Activated B cell treated with CpG ODN at 0.5 μM for 24 hours (primary cell): ENCODE results near the gene AP1M1. TPM values are rescaled to one million over a fixed set of nuclear protein-coding genes. Genes with fewer than 3 reads are reported as not detected.
A peak's percentile ranks its signal among the peaks of the same experiment; 100 is the strongest.

Experiments used
- ATAC-seq: fragments of 200-7000 bp; cut with Tn5 transposase; one replicate; pipeline ENCODE4 v1.10.0; 2021; ENCODE audit warnings: low read depth, mild to moderate bottlenecking, moderate library complexity
- CTCF ChIA-PET: fragments of 350-600 bp; sonication (Branson Sonifier 250); formaldehyde crosslinking; loops from one replicate; lab custom pipeline; 2021; ENCODE audit warnings: antibody characterized with exemption; lab: Charles Lee
- POLR2A ChIA-PET: fragments of 350-600 bp; sonication (Branson Sonifier 250); formaldehyde crosslinking; loops from one replicate; lab custom pipeline; 2021; ENCODE audit warnings: antibody characterized with exemption; lab: Charles Lee
- DNase-seq: peaks from one replicate; pipeline ENCODE4 v3.0.0; 2022
- H3K27ac Mint-ChIP-seq: one replicate; pipeline ENCODE4 v1.8.0; 2020; ENCODE audit warnings: mixed read lengths
- H3K27me3 Mint-ChIP-seq: one replicate; pipeline ENCODE4 v1.8.0; 2021; ENCODE audit warnings: mixed read lengths
- H3K36me3 Mint-ChIP-seq: one replicate; pipeline ENCODE4 v1.8.0; 2021; ENCODE audit warnings: low read depth, mixed read lengths
- H3K4me1 Mint-ChIP-seq: one replicate; pipeline ENCODE4 v1.8.0; 2021; ENCODE audit warnings: mixed read lengths
- H3K4me3 Mint-ChIP-seq: one replicate; pipeline ENCODE4 v1.8.0; 2020; ENCODE audit warnings: mild to moderate bottlenecking, mixed read lengths
- H3K9me3 Mint-ChIP-seq: one replicate; pipeline ENCODE4 v1.8.0; 2020; ENCODE audit warnings: mixed read lengths
- intact Hi-C: fragments of 100-400 bp; cut with micrococcal nuclease; formaldehyde crosslinking; loops from one replicate; pipeline ENCODE4 v1.15.1; 2024
- total RNA-seq: library from RNA; stranded (reverse); gene quantifications from 2 replicates; pipeline ENCODE4 v1.2.3, GENCODE V29; 2022
- TF ChIP-seq, protein P1 (sequence below): fragments of 200-600 bp; IDR thresholded peaks from one replicate; pipeline ENCODE4 v1.8.0; 2022; ENCODE audit warnings: antibody characterized with exemption, mild to moderate bottlenecking

AP1M1 gene
- total RNA-seq, 1 donor from 2014 or later = 87.5 TPM

DNA sequence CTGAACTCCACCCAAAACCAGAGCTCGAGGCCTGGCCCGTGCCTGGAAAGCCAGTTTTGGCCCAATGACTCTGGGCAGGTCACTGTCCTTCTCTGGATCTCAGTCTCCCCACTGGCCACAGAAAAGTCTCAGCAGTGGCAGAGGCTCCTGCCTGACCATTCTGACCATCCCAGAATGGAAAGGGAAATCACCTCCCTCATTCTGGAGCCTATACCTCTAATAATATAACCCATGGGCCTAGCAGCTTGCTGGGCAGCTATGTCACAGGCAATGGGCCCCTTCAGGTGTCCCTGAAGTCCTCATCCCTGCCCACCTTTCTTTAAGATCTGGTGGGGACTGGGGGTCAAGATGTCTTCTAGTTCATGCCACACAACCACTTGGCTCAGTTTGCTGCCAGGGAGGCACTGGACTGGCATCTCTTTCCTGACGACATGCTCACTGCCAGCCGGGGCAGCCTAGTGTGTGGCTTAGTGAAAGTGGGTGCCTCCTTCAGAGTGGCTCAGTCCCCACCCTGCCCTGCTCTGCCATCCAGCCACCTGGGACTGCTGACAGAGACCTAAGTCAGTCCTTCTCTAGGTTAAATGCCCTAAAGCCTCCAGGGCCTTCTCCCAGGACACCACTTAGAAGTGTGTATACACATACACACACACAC, 62.6 kb downstream of the AP1M1 start:
- H3K4me3 Mint-ChIP-seq = no peak overlapping the region

DNA sequence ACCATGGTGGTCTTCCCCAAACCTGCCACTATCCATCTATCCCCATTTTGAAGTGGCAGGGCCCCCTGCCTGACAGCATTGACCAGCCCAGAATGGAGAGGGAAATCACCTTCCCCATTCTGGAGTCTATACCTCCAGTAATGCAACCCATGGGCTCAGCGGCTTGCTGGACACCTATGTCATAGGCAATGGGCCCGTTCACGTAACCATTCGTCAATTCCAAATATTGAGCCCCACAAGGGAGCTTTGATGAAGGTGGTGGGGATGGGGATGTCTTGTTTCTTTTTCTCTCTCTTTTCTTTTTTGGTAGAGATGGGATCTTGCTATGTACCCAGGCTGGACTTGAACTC, 63.1 kb downstream of the AP1M1 start:
- Mint-ChIP-seq H3K36me3 (no peaks in the 10 kb centered on the region), H3K27ac (peak overlapping the region; percentile 93), H3K27me3 (no peaks in the 10 kb centered on the region), H3K4me1 (peaks cover 92% of the 10 kb centered on the region), H3K9me3 (no peaks in the 10 kb centered on the region), H3K4me3 (peak overlapping the region; percentile 56)
- DNase-seq = no peak
- POLR2A ChIA-PET = interaction anchor here (1.0 to 14.3 kb wide), 8 partner anchors 7 to 327 kb away, joined by 3 to 445 read pairs (median 10); partner anchors contain the start of gene KLF2
- TF ChIP-seq, protein P1, sequence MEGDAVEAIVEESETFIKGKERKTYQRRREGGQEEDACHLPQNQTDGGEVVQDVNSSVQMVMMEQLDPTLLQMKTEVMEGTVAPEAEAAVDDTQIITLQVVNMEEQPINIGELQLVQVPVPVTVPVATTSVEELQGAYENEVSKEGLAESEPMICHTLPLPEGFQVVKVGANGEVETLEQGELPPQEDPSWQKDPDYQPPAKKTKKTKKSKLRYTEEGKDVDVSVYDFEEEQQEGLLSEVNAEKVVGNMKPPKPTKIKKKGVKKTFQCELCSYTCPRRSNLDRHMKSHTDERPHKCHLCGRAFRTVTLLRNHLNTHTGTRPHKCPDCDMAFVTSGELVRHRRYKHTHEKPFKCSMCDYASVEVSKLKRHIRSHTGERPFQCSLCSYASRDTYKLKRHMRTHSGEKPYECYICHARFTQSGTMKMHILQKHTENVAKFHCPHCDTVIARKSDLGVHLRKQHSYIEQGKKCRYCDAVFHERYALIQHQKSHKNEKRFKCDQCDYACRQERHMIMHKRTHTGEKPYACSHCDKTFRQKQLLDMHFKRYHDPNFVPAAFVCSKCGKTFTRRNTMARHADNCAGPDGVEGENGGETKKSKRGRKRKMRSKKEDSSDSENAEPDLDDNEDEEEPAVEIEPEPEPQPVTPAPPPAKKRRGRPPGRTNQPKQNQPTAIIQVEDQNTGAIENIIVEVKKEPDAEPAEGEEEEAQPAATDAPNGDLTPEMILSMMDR = no peak
- intact Hi-C loops = loop anchor here (1.0 to 5.0 kb wide), 5 partner anchors 23 to 327 kb away; partner anchors contain the start of genes HSH2D and KLF2
- ATAC-seq = no peak
- CTCF ChIA-PET = interaction anchor here (3.5 kb wide), 1 partner anchor 13 kb away, joined by 23 read pairs; no protein-coding TSS in a partner anchor

More for the DNA sequence above, 62.6 kb downstream of the AP1M1 start:
- Mint-ChIP-seq H3K27me3 (no peaks in the 10 kb centered on the region), H3K9me3 (no peaks in the 10 kb centered on the region), H3K27ac (peak overlapping the region; percentile 93), H3K36me3 (no peaks in the 10 kb centered on the region), H3K4me1 (peaks cover 90% of the 10 kb centered on the region)
- CTCF ChIA-PET = interaction anchor here (0.6 to 3.6 kb wide), 4 partner anchors 9 to 122 kb away, joined by 3 to 23 read pairs (median 10); partner anchors contain the start of gene KLF2
- intact Hi-C loops = loop anchor here (1.0 to 5.0 kb wide), 5 partner anchors 23 to 327 kb away; partner anchors contain the start of genes HSH2D and KLF2
- ATAC-seq (no peak), DNase-seq (no peak)
- POLR2A ChIA-PET = interaction anchor here (0.6 to 14.3 kb wide), 17 partner anchors 8 to 327 kb away, joined by 3 to 445 read pairs (median 8); partner anchors contain the start of genes HSH2D and KLF2
- TF ChIP-seq, protein P1 = no peak

DNA sequence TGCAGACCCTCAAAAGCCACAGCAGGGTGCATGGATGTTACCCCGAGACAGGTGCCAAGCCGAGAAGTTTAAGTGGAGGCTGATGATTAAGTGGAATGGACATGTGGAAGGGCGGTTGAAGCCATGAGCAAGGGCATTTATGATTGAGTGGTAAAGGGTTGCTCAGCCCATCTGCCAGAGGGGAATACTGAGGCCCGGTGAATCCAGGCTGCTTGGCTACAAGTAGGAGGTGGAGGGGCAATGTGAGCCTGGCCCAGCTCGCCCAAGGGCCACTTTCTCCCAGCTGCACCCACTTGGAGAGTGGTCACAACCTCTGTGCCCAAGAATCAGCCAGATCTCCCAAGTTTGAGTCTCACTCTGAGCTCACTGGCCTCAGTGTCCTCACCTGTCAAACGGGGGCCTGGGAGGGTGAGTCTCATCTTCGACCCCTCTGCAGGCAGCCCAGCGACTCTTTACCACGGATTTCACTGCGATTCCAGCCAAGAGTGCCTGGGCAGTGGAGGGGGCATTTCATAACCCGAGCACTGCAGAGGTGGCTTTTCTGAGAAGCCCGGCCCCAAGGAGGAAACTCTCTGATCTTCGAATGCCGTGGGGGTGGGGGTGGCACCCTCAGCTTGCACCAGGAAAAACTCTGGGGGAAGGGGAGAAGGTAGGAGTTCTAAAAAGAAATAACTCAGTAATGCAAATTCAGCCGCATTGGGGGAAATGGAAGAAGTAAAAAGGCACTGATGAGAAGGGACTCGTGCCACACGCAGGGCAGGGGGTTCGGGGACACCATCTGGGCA, 64.1 kb downstream of the AP1M1 start:
- H3K36me3 Mint-ChIP-seq = no peaks in the 10 kb centered on the region
- POLR2A ChIA-PET = interaction anchor here (0.6 to 14.3 kb wide), 15 partner anchors 10 to 325 kb away, joined by 3 to 445 read pairs (median 9); partner anchors contain the start of gene KLF2
- H3K9me3 Mint-ChIP-seq = no peaks in the 10 kb centered on the region
- H3K27ac Mint-ChIP-seq = peak overlapping the region; percentile 93
- TF ChIP-seq, protein P1 = no peak
- peak overlapping the region; percentile 67 for H3K4me3 Mint-ChIP-seq
- CTCF ChIA-PET = interaction anchor here (1.0 to 5.1 kb wide), 4 partner anchors 14 to 155 kb away, joined by 3 to 16 read pairs (median 4); no protein-coding TSS in a partner anchor
- ATAC-seq (no peak), DNase-seq (no peak)
- peaks cover 91% of the 10 kb centered on the region for H3K4me1 Mint-ChIP-seq
- intact Hi-C loops = loop anchor here (2.0 to 5.0 kb wide), 3 partner anchors 13 to 326 kb away; partner anchors contain the start of gene HSH2D
- H3K27me3 Mint-ChIP-seq = no peaks in the 10 kb centered on the region

DNA sequence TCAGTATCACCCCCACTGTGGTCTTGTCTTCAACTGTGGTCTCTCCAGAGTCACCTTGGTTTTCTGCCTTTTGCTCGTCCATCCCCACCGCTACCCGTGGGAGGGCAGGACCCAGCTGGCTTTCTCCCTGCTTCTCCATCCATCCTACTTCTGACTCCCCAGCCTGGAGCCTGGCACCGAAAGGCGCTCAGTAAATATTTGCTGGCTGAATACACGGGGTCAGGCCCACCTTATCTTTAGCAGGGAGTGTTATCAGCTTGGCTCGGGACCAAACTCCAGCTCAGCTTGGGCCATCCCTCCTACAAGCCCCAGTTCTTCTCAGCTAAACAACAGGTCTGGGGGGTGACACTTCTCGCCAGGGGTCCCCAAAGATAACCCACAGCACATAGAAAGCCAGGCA, 64.9 kb downstream of the AP1M1 start:
- H3K27me3 Mint-ChIP-seq = no peaks in the 10 kb centered on the region
- peak overlapping the region; percentile 67 for H3K4me3 Mint-ChIP-seq
- H3K36me3 Mint-ChIP-seq = no peaks in the 10 kb centered on the region
- CTCF ChIA-PET = interaction anchor here (1.0 to 5.1 kb wide), 4 partner anchors 15 to 155 kb away, joined by 3 to 16 read pairs (median 4); no protein-coding TSS in a partner anchor
- H3K9me3 Mint-ChIP-seq = no peaks in the 10 kb centered on the region
- DNase-seq (no peak), ATAC-seq (no peak)
- POLR2A ChIA-PET = interaction anchor here (0.6 to 14.3 kb wide), 26 partner anchors 9 to 324 kb away, joined by 3 to 445 read pairs (median 6); partner anchors contain the start of genes AP1M1 and KLF2
- H3K27ac Mint-ChIP-seq = peak overlapping the region; percentile 93
- intact Hi-C loops = loop anchor here (2.0 to 5.0 kb wide), 3 partner anchors 14 to 325 kb away; partner anchors contain the start of gene HSH2D
- H3K4me1 Mint-ChIP-seq = peaks cover 82% of the 10 kb centered on the region
- TF ChIP-seq, protein P1 = no peak
